GM19351 (cell line): Measurements from ENCODE around the gene ZNF804A.

ENCODE experiments used
- ATAC-seq: cut with Tn5 transposase; IDR thresholded peaks from one replicate; pipeline ENCODE4 v1.9.1; 2021; ENCODE audit warnings: mild to moderate bottlenecking, moderate library complexity; ENCODE audit not compliant: unreplicated experiment

ZNF804A gene

DNA sequence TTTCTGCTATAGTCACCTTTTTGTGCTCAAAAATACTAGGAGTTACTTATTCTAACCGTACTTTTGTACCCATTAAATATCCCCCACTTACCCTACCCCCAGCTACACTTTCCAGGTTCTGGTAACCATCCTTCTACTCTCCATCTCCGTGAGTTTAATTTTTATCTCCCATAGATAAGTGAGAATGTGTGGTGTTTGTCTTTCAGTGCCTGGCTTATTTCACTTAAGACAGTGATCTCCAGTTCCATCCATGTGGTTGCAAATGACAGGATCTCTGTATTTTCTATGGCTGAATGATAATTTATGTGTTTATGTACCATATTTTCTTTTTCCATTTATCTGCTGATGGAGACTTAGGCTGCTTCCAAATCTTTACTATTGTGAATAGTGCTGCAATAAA lies 323.3 kb downstream of the ZNF804A start:
- no peak for ATAC-seq

GRCh38 chr2:184923751-184924150 lies 325.4 kb downstream of the ZNF804A start:
- no peak for ATAC-seq

DNA sequence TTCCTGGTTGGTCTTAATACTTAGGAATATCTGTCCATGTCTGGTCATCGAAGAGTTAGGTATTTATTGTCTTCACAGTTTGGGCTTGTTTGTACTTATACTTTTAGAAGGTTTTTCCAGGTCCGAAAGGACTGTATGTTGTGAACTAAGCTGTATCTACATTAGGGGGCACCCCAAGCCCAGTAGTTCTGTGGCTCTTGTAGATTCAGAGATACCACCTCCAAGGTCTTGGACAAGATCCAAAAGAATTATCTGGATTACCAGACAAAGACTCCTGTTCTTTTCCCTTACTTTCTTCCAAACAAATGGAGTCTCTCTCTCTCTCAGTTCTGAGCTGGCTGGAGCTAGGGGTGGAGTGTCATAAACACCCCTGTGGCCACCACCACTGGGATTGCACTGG lies 328.7 kb downstream of the ZNF804A start:
- ATAC-seq, result no peak

DNA sequence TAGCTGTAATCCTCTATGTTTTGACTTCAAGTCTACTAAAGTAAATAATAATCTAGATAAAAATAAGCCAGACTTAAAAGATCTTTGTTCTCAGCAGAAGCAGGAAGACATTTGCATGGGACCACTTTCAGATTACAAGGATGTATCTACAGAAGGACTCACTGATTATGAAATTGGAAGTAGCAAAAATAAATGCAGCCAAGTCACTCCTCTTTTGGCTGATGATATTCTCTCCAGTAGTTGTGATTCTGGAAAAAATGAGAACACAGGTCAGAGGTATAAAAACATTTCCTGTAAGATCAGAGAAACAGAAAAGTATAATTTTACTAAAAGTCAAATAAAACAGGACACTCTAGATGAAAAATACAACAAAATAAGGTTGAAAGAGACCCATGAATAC lies 338.4 kb downstream of the ZNF804A start:
- ATAC-seq, result no peak

DNA sequence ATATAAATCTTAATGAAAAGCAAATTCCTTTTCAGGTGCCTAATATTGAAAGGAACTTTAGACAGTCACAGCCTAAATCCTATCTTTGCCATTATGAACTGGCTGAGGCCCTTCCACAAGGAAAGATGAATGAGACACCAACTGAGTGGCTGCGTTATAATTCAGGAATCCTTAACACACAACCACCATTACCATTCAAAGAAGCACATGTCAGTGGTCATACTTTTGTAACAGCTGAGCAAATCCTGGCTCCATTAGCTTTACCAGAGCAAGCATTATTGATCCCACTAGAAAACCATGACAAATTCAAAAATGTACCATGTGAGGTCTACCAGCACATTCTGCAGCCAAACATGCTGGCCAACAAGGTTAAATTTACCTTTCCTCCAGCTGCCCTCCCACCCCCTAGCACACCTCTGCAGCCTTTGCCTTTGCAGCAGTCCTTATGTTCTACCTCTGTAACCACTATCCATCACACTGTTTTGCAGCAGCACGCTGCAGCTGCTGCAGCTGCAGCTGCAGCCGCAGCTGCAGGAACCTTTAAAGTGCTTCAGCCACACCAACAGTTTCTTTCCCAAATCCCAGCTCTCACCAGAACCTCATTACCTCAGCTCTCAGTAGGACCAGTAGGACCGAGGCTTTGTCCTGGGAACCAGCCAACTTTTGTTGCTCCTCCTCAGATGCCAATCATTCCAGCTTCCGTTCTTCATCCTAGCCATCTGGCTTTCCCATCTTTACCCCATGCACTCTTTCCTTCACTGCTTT lies 340.1 kb downstream of the ZNF804A start:
- no peak for ATAC-seq

- no peak for ATAC-seq
Observed at GRCh38 chr2:184945326-184945725, 347.0 kb downstream of the ZNF804A start.

DNA sequence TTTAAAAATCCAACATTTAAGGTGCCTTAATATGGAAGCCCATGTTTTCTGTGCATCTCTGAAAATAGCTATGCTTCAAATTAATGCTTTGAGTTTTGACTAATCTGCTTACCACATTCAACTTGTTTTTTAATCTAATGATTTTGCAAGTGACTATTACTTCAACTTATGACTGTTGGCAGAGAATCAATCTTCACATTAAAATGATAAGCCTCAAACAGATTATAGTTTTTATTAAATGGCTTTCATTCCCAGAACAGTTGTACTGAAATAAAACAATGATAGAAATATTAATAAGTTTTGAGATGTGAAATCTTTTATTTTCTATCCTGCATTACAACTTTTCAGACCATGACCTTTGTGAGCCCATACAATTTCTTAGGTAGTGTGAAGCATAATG lies 347.5 kb downstream of the ZNF804A start:
- no peak for ATAC-seq

DNA sequence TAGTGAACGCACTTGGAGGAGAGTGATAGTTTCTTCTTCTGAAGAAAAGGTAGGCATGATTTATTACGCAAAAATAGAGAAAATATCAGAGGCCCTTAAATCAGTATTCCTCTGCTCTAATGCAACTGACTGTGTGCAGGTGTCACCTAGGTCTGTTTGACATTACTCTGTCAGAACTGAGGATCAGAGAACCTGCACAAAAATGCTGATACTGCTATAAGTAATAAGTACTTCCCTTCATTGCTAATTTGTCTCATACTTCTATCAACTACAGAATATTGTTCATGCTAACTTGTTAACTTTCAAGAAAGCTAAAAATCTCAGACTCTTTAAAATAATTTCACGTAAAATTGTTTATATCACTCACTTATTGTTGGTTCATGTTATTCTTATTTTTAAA lies 358.5 kb downstream of the ZNF804A start:
- ATAC-seq, result no peak

DNA sequence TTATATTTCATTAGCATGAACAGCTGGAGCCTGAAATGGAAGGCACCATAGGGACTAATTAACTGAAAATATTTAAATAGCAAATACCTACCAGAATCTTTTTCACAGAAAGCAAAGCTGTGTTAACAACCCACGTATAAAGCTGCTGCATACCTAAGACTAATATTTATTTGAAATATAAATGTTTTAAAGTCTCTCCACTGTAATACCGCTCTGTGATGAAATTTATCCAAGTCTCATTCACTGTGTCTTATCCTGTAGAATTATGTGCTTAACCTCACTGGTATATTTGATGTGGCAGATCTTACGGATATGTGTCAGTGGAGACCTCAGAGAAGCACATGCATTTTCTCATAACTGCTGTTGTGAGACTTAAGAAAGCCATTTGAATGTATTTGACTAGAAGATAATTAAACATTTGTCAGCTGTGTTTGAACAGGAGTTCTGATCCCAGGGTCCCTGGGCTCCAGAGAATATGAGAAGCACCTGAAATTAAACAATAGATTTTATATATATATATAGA lies 373.3 kb downstream of the ZNF804A start:
- ATAC-seq, result no peak
